SHP77 treated with DMSO at 0.1 percent for 48 hours (cell line): ENCODE data around the gene UBN1.

Experiments used
- DNase-seq: peaks from one replicate; lab custom pipeline; 2025; lab: John Stamatoyannopoulos, UW

UBN1 gene

DNA sequence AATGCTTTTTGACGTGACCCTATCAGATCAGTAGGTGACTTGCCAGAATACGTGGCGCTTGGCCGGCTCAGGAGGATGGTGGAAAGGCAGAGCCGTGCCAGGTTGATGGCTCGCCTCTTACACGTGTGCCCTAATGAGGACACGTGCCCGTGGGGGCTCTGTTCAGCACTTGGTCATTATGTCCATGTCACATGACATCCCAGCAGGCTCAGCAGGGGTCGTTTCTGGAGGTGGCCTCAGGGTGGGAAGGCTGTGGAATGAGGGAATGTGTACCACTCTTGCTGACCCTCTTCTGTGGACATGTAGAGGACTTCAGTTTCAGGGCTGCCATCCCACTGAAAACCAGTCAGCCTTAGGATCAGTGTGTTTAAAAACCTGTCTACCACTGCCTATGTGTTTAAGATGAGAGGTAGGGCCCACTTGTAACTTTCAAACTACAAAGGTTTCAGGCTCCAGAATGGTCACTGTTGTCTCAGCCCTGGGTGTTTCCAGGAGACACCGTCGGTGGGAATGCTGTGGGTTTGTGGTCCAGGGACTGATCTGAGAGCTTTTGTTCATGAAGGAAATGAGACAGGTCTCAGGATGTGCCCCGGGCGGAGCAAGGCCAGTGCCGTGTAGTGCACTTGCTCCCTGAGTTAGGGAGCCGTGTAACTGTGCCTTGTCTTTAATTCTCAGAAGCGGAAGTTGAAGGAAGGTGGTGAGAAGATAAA is 12.1 kb downstream of the UBN1 start:
- DNase-seq = no peak

DNA sequence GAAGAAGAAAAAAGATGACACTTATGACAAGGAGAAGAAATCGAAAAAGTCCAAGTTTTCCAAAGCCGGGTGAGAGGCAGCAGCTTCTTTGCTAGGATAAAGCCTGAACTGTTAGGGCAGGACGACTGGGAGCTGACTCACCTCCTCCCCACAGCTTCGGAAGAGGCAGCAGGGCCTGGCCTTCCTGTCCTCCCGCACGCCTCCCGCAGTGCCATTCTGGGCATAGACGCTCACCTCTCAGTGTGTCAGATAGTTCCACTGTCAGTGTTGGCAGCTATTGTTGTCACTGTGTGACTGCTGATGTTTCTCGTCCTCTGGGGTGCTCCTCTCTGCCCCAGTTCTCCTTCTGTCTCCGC is 12.6 kb downstream of the UBN1 start:
- no peak for DNase-seq

DNA sequence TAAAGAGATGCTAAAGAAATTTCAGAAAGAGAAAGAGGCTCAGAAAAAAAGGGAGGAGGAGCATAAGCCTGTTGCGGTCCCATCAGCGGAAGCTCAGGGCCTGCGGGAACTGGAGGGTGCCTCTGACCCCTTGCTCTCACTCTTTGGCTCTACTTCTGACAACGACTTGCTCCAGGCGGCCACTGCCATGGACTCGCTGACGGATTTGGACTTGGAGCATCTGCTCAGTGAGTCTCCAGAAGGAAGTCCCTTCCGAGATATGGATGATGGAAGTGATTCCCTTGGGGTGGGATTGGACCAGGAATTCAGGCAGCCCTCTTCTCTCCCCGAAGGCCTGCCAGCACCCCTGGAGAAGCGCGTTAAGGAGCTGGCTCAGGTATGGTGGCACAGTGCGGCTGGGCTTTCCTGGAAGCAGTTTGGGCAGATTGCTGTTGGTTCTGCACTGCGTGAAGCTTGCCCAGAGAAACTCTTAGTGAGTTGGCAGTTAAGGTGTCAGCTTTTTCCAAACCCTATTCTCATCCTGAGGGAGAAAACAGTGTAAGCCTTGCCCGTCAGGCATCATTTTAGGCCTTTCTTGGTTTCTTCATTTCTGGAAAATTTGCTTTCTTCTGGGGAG is 13.6 kb downstream of the UBN1 start:
- no peak for DNase-seq

DNA sequence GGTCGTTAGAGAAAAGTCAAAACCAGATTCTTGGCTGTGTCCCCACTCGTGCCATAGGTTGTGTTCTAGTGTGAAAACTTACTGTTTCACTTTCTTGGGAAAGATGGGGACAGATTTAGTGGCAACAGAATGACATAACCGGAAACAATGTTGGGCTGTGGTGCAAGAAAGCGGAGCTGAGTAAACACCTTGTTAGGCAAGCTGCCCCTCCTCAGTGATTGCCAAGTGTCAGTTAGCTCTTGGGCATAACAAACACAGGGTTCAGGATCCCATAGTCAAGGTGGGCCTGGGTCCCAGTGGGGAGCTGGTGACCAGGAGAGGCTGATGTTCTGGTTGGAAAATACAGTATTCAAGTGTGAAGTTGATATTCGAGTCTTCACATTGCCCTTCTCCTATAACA is 15.4 kb downstream of the UBN1 start:
- DNase-seq = no peak

- no peak for DNase-seq
Observed at GRCh38 chr16:4864728-4865127, 17.4 kb downstream of the UBN1 start.

DNA sequence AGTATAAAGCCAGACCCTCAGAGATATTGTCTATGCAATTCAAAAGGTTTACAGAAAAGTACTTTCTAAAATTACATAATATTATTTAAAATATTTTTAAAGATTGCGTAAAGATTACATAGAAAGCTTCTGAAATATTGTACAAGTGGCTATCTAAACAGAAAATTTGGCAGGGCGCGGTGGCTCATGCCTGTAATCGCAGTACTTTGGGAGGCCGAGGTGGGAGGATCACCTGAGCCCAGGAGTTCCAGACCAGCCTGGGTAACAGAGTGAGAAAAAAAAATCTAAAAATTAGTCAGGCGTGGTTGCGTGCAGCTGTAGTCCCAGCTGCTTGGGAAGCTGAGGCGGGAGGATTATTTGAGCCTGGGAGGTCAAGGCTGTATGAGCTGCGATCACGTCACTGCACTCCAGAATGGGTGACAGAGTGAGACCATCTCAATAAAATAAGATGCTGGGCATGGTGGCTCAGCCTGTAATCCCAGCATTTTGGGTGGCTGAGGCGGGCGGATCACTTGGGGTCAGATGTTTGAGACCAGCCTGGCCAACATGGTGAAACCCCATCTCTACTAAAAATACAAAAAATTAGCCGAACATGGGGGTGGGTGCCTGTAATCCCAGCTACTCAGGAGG is 18.1 kb downstream of the UBN1 start:
- DNase-seq = no peak

GRCh38 chr16:4866586-4866985 is 19.3 kb downstream of the UBN1 start:
- no peak for DNase-seq

DNA sequence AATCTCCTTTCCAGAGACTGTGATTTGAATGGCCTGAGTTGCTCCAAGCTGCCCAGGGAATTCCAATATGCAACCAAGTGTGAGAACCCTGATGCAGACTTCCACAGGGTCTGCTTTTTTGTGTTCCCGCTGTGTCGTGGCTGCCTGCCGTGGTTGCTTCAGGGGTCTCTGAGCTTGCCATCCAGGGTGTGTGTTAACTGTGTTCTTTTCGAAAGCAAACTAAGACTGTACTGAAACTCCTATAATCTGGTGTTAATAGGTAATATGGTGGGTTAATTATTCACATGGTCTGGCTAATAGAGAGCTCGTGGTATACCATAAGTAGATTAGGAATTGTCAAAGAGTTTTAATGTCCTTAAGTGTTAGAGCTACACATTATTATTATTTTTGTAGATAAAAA is 20.7 kb downstream of the UBN1 start:
- no peak for DNase-seq

GRCh38 chr16:4868535-4868934 is 21.3 kb downstream of the UBN1 start:
- no peak for DNase-seq

DNA sequence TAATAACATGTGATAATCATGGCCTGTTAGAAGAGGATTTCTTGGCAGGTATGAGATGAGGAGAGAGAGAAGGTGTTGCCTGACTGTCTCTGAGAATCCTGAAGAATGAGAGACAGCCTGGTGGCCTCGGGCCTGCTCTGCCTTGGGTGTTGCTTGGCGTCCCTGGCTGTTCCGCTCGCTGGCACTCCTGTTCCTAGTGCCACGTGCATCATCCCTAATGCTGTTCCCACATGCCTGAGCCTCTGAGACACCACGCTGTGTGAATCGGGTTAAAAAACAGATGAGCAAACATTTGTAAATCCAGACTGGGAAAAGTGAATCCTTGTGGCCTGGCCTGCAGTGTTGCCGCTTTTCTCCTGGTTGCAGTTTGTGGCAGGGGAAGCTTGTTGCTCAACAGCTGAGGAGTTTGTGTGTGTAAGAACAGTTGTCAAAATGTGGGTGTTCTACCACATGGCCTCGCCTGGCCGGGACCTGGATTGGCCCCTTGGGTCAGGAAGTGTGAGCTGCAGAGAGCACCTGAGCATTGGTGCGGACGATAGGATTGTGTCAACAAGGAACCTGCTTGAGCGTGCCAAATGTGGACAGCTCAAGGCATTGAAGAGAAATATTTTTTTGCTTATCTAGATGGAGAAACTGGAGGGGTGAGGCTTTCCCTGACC is 22.0 kb downstream of the UBN1 start:
- DNase-seq = no peak

GRCh38 chr16:4870138-4870671 is 22.9 kb downstream of the UBN1 start:
- DNase-seq = no peak

GRCh38 chr16:4871071-4871470 is 23.8 kb downstream of the UBN1 start:
- DNase-seq = no peak

DNA sequence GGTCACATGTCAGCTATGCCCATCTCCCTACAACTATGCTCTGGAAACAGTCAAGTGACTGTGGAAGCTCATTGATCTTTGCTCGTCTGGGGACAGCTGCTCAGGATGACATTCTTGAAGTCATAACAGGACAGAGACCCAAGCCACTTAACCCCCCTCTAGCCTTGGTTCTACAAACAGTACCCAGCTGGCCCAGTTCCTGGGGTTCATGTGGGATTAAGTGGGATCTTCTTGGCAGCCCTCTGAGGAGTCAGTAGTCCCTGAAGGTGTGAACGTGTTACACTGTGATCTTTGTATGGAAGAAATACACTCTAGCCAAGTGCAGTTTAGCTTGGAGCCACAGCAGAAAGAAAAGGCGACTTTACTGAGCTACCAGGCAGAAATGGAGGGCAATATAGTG is 25.8 kb downstream of the UBN1 start:
- DNase-seq = no peak

- DNase-seq = no peak
Observed at GRCh38 chr16:4874666-4875065, 27.4 kb downstream of the UBN1 start.

GRCh38 chr16:4876646-4877379 is 29.5 kb downstream of the UBN1 start:
- no peak for DNase-seq

GRCh38 chr16:4877380-4877685 is 30.1 kb downstream of the UBN1 start:
- no peak for DNase-seq

DNA sequence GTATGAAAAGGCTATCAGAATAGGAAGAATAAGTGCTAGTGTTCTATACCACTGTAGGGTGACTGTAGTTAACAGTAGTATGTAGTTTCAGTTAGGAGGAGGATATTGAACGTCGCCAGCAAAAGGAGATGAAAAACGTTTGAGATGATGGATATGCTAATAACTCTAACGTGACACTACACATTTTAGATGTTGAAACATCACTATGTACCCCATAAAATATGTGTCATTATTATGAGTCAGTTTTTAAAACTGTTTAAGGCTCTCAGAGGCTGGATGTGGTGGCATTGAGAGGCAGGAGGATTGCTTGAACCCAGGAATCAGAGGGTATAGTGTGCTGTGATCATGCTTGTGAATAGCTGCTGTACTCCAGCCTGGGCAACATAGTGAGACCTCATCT is 31.8 kb downstream of the UBN1 start:
- no peak for DNase-seq

- no peak for DNase-seq
Observed at GRCh38 chr16:4880006-4880580, 32.8 kb downstream of the UBN1 start.

DNA sequence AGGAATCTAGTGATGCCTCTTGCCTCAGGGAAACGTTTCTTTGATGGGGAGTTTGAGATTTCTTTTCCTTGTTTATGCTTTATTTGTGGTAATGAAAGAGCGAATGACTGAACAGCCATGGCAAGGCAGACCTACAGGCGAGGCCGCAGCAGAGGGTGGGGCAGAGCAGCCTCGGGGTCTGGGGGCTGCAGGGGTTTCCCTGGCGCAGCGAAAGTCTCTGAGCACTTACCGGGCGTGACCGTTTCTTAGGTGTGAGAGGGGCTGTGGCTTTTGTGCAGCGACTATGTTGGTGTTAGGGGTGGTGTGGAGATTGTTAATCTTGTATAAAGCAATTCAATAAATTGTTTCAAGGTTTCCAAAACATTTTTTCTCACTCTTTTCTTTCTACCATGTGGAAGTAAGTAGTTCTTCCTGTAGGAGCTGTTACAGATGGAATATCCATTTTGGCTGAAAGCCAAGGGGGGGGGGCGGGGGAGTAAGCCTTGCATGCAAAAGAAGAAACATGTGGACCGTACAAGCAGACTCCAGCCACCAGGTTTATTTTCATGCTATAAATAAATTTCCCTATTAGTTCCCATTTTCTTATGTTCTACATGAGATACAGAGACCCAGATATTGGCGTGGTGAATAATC is 34.8 kb downstream of the UBN1 start:
- DNase-seq = no peak

GRCh38 chr16:4882633-4883285 is 35.5 kb downstream of the UBN1 start:
- peak; percentile 32 for DNase-seq

- DNase-seq = no peak
Observed at GRCh38 chr16:4883501-4883900, 36.2 kb downstream of the UBN1 start.
